Measurements from ENCODE around the gene GNLY. TPM values are rescaled to one million over a fixed set of nuclear protein-coding genes. Genes with fewer than 3 reads are reported as not detected.
A peak's percentile ranks its signal among the peaks of the same experiment; 100 is the strongest.

The GNLY gene
- total RNA-seq, 1 donor from 2014 or later: 0.65 TPM

DNA sequence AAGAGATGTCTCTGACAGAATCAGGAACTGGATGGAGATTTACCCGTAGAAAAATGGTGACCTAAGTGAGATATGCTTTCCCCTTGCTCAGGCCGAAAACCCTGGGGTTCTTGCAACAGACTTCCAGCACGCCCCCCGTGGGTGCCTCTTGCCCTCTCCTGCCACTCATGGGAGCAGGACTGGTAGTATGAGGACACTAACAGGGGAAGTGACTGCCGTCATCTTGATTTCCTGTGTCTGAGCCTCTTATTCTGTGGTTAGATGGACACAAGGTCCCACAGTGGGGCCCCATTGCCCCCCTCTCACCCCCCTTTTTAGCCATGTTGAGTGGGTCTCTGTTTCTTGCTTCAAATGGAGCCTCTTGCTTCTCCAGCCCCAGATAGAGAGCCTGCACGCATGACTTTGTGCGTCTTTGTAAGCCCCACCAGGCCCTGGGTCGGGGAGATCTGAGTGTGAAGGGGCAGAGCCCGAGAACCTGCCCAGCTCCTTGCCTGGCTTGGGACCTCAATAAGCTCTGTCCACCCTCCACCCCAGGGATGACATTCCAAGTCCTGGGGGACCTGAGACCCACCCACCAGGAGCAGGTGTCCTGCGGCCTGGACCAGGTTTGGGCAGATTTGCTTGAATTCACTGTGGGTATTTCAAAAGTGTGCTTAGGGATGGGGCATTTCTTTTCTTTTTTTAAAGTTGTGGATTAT lies 12.6 kb downstream of the GNLY start:
- Histone ChIP-seq H3K4me3 (no peak overlapping the region), H3K4me1 (no peaks in the 10 kb centered on the region), H3K9me3 (ENCODE audit: low read depth) (no peaks in the 10 kb centered on the region), H2AFZ (replicated peaks) (peak overlapping the region; percentile 42), H3K79me2 (ENCODE audit: low read depth) (no peaks in the 10 kb centered on the region), H3K4me2 (no peak overlapping the region), H3K27me3 (peaks cover 13% of the 10 kb centered on the region), H3F3A (ENCODE audit: low read depth) (no peaks in the 10 kb centered on the region), H4K20me1 (ENCODE audit: low read depth) (no peaks in the 10 kb centered on the region), H3K27ac (no peak overlapping the region), H3K9ac (no peak overlapping the region), H3K36me3 (no peaks in the 10 kb centered on the region)
- H3K4me1 Mint-ChIP-seq: peaks cover 7% of the 10 kb centered on the region
- no peak for DNase-seq (ENCODE audit: low spot score)
- TF ChIP-seq, protein P1, sequence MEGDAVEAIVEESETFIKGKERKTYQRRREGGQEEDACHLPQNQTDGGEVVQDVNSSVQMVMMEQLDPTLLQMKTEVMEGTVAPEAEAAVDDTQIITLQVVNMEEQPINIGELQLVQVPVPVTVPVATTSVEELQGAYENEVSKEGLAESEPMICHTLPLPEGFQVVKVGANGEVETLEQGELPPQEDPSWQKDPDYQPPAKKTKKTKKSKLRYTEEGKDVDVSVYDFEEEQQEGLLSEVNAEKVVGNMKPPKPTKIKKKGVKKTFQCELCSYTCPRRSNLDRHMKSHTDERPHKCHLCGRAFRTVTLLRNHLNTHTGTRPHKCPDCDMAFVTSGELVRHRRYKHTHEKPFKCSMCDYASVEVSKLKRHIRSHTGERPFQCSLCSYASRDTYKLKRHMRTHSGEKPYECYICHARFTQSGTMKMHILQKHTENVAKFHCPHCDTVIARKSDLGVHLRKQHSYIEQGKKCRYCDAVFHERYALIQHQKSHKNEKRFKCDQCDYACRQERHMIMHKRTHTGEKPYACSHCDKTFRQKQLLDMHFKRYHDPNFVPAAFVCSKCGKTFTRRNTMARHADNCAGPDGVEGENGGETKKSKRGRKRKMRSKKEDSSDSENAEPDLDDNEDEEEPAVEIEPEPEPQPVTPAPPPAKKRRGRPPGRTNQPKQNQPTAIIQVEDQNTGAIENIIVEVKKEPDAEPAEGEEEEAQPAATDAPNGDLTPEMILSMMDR (IDR thresholded peaks at IDR 0.05): no peak
- TF ChIP-seq EZH2 (IDR thresholded peaks at IDR 0.05): no peak
- TF ChIP-seq EZH2phosphoT487 (IDR thresholded peaks at IDR 0.05): no peak
- no peak overlapping the region for H3K27ac Mint-ChIP-seq
- H3K4me3 Mint-ChIP-seq: no peak overlapping the region
- H3K9me3 Mint-ChIP-seq: no peaks in the 10 kb centered on the region
- H3K27me3 Mint-ChIP-seq (ENCODE audit: insufficient read depth, low read depth): peaks cover 7% of the 10 kb centered on the region
- H3K36me3 Mint-ChIP-seq: no peaks in the 10 kb centered on the region

DNA sequence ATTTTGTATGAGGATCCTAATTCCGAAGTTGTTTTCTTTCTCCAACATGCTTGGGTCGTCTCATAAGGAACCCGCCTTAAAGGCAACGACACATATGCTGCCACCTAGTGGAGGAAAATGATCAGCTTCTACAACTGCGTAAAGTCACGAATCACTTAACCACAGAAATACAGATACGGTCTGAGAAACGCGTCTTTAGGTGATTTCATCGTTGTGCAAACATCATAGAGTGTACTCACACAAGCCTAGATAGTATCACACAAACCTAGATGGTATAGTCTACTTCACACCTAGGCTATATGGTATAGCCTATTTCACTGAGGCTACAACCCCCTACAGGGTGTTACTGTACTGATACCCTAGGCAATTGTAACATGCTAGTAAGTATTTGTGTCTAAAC lies 13.1 kb downstream of the GNLY start:
- no peaks in the 10 kb centered on the region for H3K9me3 Mint-ChIP-seq
- H3K4me3 Mint-ChIP-seq: no peak overlapping the region

DNA sequence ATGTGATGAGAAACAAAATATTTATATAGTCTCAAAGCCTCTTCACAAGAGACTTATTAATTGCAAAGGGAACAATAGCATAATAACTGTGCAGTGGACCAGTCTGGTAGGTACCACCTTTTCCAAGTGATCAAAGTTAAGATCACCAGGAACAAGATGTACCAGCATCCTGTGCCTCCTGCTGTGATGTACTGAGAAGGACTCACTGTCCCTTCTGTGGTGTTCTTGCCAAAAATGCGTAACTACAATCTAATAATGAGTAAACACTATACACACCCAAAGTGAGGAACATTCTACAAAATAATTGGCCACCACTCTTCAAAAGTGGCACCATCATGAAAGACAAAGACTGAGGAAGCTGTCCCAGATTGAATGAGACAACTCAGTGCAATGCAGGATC lies 14.5 kb downstream of the GNLY start:
- no peak overlapping the region for H2AFZ ChIP-seq (replicated peaks)
- H3K4me3 ChIP-seq: no peak overlapping the region
- H3K4me1 ChIP-seq: no peaks in the 10 kb centered on the region
- no peaks in the 10 kb centered on the region for H3K36me3 ChIP-seq
- no peak for TF ChIP-seq EZH2phosphoT487 (IDR thresholded peaks at IDR 0.05)
- TF ChIP-seq, protein P1 (IDR thresholded peaks at IDR 0.05): no peak
- TF ChIP-seq EZH2 (IDR thresholded peaks at IDR 0.05): no peak
- no peak overlapping the region for H3K27ac ChIP-seq
- Mint-ChIP-seq H3K27me3 (ENCODE audit: insufficient read depth, low read depth) (peaks cover 7% of the 10 kb centered on the region), H3K9me3 (no peaks in the 10 kb centered on the region), H3K4me3 (no peak overlapping the region), H3K27ac (no peak overlapping the region), H3K4me1 (peaks cover 2% of the 10 kb centered on the region), H3K36me3 (no peaks in the 10 kb centered on the region)
- H3K4me2 ChIP-seq: no peak overlapping the region
- no peaks in the 10 kb centered on the region for H3K9me3 ChIP-seq (ENCODE audit: low read depth)
- peaks cover 13% of the 10 kb centered on the region for H3K27me3 ChIP-seq
- no peak for DNase-seq (ENCODE audit: low spot score)
- no peaks in the 10 kb centered on the region for H4K20me1 ChIP-seq (ENCODE audit: low read depth)
- no peak overlapping the region for H3K9ac ChIP-seq
- H3F3A ChIP-seq (ENCODE audit: low read depth): no peaks in the 10 kb centered on the region
- H3K79me2 ChIP-seq (ENCODE audit: low read depth): no peaks in the 10 kb centered on the region

More for the DNA sequence above, 13.1 kb downstream of the GNLY start:
- Histone ChIP-seq H3K36me3 (no peaks in the 10 kb centered on the region), H2AFZ (replicated peaks) (peak overlapping the region; percentile 42), H3K27me3 (peaks cover 13% of the 10 kb centered on the region), H3K4me3 (no peak overlapping the region), H3F3A (ENCODE audit: low read depth) (no peaks in the 10 kb centered on the region), H3K4me1 (no peaks in the 10 kb centered on the region), H4K20me1 (ENCODE audit: low read depth) (no peaks in the 10 kb centered on the region), H3K9me3 (ENCODE audit: low read depth) (no peaks in the 10 kb centered on the region), H3K9ac (no peak overlapping the region), H3K79me2 (ENCODE audit: low read depth) (no peaks in the 10 kb centered on the region), H3K4me2 (no peak overlapping the region), H3K27ac (no peak overlapping the region)
- peaks cover 7% of the 10 kb centered on the region for H3K27me3 Mint-ChIP-seq (ENCODE audit: insufficient read depth, low read depth)
- peaks cover 5% of the 10 kb centered on the region for H3K4me1 Mint-ChIP-seq
- TF ChIP-seq EZH2 (IDR thresholded peaks at IDR 0.05): peak; percentile 24
- TF ChIP-seq EZH2phosphoT487 (IDR thresholded peaks at IDR 0.05): no peak
- TF ChIP-seq, protein P1 (IDR thresholded peaks at IDR 0.05): peak; percentile 94
- no peak overlapping the region for H3K27ac Mint-ChIP-seq
- no peaks in the 10 kb centered on the region for H3K36me3 Mint-ChIP-seq
- peak; percentile 87 for DNase-seq (ENCODE audit: low spot score)
